Activated CD4-positive, alpha-beta memory T cell treated with anti-CD3 and anti-CD28 coated beads for 36 hours (primary cell): ENCODE measurements around the gene CCDC60. TPM values are rescaled to one million over a fixed set of nuclear protein-coding genes. Genes with fewer than 3 reads are reported as not detected.

ENCODE experiments used
- CTCF ChIA-PET: fragments of 350-600 bp; sonication (Branson Sonifier 250); formaldehyde crosslinking; loops from one replicate; lab custom pipeline; 2021; ENCODE audit warnings: antibody characterized with exemption, inconsistent platforms; lab: Charles Lee
- POLR2A ChIA-PET: fragments of 350-600 bp; sonication (Branson Sonifier 250); formaldehyde crosslinking; loops from one replicate; lab custom pipeline; 2021; ENCODE audit warnings: antibody characterized with exemption; lab: Charles Lee
- DNase-seq: peaks from one replicate; pipeline ENCODE4 v3.0.0-alpha.2; 2020
- H3K27ac Mint-ChIP-seq: one replicate; pipeline ENCODE4 v1.8.0; 2021; ENCODE audit warnings: mixed read lengths
- H3K27me3 Mint-ChIP-seq: one replicate; pipeline ENCODE4 v1.8.0; 2021; ENCODE audit warnings: mixed read lengths
- H3K36me3 Mint-ChIP-seq: one replicate; pipeline ENCODE4 v1.8.0; 2021; ENCODE audit warnings: mixed read lengths
- H3K4me1 Mint-ChIP-seq: one replicate; pipeline ENCODE4 v1.8.0; 2021; ENCODE audit warnings: low read depth, mixed read lengths
- H3K4me3 Mint-ChIP-seq: one replicate; pipeline ENCODE4 v1.8.0; 2021; ENCODE audit warnings: mild to moderate bottlenecking, mixed read lengths
- H3K9me3 Mint-ChIP-seq: one replicate; pipeline ENCODE4 v1.8.0; 2021; ENCODE audit warnings: mixed read lengths
- intact Hi-C: fragments of 100-400 bp; cut with micrococcal nuclease; formaldehyde crosslinking; loops from one replicate; pipeline ENCODE4 v1.15.1; 2023
- total RNA-seq, 2 experiments: library from RNA; stranded (reverse); gene quantifications; one replicate each; pipeline ENCODE4 v1.2.3, GENCODE V29; 2021

Gene CCDC60, protein sequence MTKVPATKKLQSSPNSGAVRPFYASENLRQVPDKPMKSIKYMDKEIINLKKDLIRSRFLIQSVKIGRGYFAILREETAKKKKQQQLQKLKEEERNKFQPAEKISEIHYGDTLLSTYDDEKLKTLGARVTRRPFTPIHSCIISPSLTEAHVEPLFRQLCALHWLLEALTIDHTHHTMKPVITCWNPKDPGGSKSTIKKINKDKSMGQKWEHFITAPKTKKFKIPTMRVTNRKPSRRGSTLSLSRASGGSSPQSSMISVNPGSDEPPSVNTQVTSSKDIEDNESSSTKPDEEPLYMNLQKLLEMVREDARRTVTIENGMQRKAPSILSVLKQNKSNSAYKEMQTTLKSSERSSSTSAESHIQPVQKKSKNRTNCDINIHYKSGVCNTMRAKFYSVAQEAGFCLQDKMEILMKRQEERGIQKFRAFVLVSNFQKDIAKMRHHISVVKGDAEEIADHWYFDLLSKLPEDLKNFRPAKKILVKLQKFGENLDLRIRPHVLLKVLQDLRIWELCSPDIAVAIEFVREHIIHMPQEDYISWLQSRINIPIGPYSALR
- not detected for total RNA-seq

DNA sequence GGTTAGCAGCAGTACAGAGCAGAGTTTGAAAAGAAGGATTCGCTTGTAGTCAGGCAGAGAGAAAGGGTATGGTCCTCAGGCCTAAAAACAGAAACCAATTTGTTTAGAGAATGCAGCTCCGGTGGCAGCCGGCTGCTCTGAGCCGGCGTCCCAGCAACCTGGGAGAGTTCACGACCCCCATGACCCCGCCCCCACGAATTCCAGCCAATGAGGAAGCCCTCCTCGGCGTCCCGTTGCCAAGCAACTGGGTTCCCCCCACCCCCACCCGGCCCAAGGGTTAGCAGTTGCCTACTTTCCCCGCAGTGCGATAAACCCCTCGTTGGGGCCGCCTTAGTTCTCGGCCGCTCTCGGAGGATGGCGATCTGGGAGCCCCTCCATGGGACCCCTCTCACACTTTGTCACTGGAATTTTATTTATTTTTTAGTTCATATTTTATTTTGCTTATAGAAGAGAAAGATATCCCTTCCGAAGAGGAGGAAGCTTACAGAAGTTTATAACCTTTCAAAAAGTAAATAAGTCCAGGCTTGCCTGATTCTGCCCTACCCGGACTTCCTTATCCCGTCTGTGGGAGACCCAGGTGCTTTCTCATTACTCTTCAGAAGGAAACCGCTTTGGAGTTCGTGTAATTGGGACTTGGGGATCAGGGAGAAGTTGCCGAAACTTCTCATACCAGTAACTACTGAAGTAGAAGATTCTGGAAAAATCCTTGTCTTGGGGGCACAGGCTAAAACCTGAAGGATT is at the start of gene CCDC60:
CCDC60 (plus strand) TSS at position 300 of the 741 bp plus-strand sequence. CDS start 448 bp downstream, outside the sequence.
- Mint-ChIP-seq H3K9me3 (no peaks in the 10 kb centered on the region), H3K36me3 (no peaks in the 10 kb centered on the region), H3K4me1 (no peaks in the 10 kb centered on the region), H3K27ac (no peak within 1 kb of the TSS), H3K27me3 (peaks cover 13% of the 10 kb centered on the region), H3K4me3 (no peak within 1 kb of the TSS)
- POLR2A ChIA-PET = no interaction called here
- no peak for DNase-seq
- intact Hi-C loops = no loop called here
- CTCF ChIA-PET = no interaction called here

GRCh38 chr12:119288576-119288975 is 46.0 kb upstream of the CCDC60 start:
- Mint-ChIP-seq H3K27ac (no peak overlapping the region), H3K9me3 (no peaks in the 10 kb centered on the region), H3K4me1 (no peaks in the 10 kb centered on the region), H3K36me3 (no peaks in the 10 kb centered on the region), H3K4me3 (no peak overlapping the region), H3K27me3 (no peaks in the 10 kb centered on the region)
- ChIA-PET CTCF (interaction anchor here (0.6 kb wide), 1 partner anchor 27 kb away, joined by 3 read pairs; no protein-coding TSS in a partner anchor), POLR2A (no interaction called here)
- intact Hi-C loops = no loop called here
- DNase-seq = no peak

GRCh38 chr12:119292893-119293630 is 41.5 kb upstream of the CCDC60 start:
- no peak overlapping the region for H3K27ac Mint-ChIP-seq
- ChIA-PET CTCF (no interaction called here), POLR2A (no interaction called here)
- H3K36me3 Mint-ChIP-seq = no peaks in the 10 kb centered on the region
- DNase-seq = no peak
- H3K27me3 Mint-ChIP-seq = no peaks in the 10 kb centered on the region
- H3K4me1 Mint-ChIP-seq = no peaks in the 10 kb centered on the region
- intact Hi-C loops = no loop called here
- H3K4me3 Mint-ChIP-seq = no peak overlapping the region
- H3K9me3 Mint-ChIP-seq = no peaks in the 10 kb centered on the region

GRCh38 chr12:119294211-119294610 is 40.3 kb upstream of the CCDC60 start:
- intact Hi-C loops = no loop called here
- Mint-ChIP-seq H3K27ac (no peak overlapping the region), H3K4me1 (no peaks in the 10 kb centered on the region), H3K9me3 (no peaks in the 10 kb centered on the region), H3K27me3 (no peaks in the 10 kb centered on the region), H3K36me3 (no peaks in the 10 kb centered on the region), H3K4me3 (no peak overlapping the region)
- DNase-seq = no peak
- POLR2A ChIA-PET = no interaction called here
- CTCF ChIA-PET = no interaction called here

DNA sequence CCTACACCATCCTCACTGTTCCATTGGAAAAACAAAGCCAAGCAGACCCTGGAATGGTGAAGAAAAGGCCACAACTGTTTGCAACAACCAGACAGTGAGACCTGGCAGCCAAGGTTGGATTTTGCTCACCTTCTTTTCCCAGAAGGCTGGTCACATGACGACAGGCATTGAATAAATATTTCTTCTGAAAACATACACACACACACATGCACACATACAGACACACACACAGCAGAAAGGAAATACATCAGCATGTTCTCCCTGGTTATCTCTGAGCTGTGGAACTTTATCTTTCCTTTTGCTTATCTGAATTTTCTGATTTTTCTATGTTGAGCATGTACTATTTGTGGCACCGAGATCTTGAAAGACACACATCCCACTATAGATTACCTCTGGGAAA is 38.0 kb upstream of the CCDC60 start:
- H3K27ac Mint-ChIP-seq = no peak overlapping the region
- H3K36me3 Mint-ChIP-seq = no peaks in the 10 kb centered on the region
- H3K4me3 Mint-ChIP-seq = no peak overlapping the region
- intact Hi-C loops = no loop called here
- no peaks in the 10 kb centered on the region for H3K9me3 Mint-ChIP-seq
- no peaks in the 10 kb centered on the region for H3K27me3 Mint-ChIP-seq
- no peak for DNase-seq
- CTCF ChIA-PET = no interaction called here
- POLR2A ChIA-PET = no interaction called here
- no peaks in the 10 kb centered on the region for H3K4me1 Mint-ChIP-seq

DNA sequence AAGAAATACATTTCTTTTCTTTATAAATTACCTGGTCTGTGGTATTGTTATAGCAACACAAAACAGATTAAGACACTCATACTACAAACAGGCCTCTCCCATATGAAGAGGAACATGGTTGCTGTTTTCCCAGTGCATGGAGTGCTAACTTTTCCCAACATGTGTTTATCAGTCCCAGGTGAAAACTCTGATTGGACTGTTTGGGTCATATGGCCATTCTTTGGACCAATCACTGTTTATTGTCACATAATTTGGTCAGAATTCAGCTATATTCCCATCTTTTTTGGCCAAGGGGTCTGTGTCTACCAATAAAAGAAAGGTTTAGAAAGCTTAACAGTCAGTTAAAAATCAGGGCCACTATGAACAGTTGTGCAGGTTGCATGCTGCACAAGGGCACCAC is 35.4 kb upstream of the CCDC60 start:
- ChIA-PET CTCF (no interaction called here), POLR2A (no interaction called here)
- no peaks in the 10 kb centered on the region for H3K36me3 Mint-ChIP-seq
- no peaks in the 10 kb centered on the region for H3K4me1 Mint-ChIP-seq
- H3K27me3 Mint-ChIP-seq = no peaks in the 10 kb centered on the region
- no peaks in the 10 kb centered on the region for H3K9me3 Mint-ChIP-seq
- H3K27ac Mint-ChIP-seq = no peak overlapping the region
- intact Hi-C loops = no loop called here
- H3K4me3 Mint-ChIP-seq = no peak overlapping the region
- no peak for DNase-seq

DNA sequence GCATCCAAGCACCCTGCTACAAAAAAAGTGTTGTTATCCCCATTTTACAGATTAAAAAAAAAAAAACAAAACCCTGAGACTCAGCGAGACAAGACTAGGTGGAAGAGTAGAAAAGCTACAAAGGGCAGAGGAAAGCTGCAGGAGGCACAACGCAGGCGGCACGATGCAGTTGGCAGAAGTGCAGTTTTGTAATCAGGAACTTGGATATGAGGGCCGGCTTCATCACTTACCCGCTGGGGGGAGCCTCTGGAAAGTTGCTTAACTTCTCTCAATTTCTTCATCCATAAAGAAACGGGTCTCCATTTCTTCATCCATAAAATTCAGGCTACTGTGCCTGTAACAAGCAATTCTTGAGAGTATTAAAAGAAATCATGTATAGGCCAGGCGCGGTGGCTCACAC is 33.1 kb upstream of the CCDC60 start:
- no peaks in the 10 kb centered on the region for H3K36me3 Mint-ChIP-seq
- no peak overlapping the region for H3K4me3 Mint-ChIP-seq
- no peaks in the 10 kb centered on the region for H3K27me3 Mint-ChIP-seq
- no peaks in the 10 kb centered on the region for H3K4me1 Mint-ChIP-seq
- no peaks in the 10 kb centered on the region for H3K9me3 Mint-ChIP-seq
- no peak for DNase-seq
- intact Hi-C loops = no loop called here
- CTCF ChIA-PET = no interaction called here
- POLR2A ChIA-PET = no interaction called here
- H3K27ac Mint-ChIP-seq = no peak overlapping the region

- POLR2A ChIA-PET = no interaction called here
- intact Hi-C loops = no loop called here
- Mint-ChIP-seq H3K4me1 (no peaks in the 10 kb centered on the region), H3K27ac (no peak overlapping the region), H3K9me3 (no peaks in the 10 kb centered on the region), H3K4me3 (no peak overlapping the region), H3K36me3 (no peaks in the 10 kb centered on the region), H3K27me3 (no peaks in the 10 kb centered on the region)
- no peak for DNase-seq
- CTCF ChIA-PET = no interaction called here
Observed at GRCh38 chr12:119302451-119303080, 32.0 kb upstream of the CCDC60 start.

DNA sequence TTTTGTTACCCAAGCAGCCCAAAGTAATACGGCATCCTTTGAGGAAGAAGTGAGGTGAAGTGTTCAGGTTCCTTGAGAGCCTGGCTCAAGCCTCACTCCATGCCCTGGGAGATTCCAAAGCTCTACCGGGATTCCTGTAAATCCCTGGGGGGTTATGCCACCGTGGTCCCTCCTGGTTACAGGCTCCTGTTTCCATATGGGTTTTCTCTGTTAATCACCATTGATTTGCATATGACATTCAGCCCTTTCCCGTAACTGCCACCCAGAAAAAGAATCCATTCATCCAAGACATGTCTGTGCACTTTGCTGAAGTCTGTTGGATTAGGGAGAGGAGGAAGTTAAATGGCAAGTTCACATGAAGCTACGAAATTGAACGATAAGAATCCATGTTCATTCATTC is 27.9 kb upstream of the CCDC60 start:
- Mint-ChIP-seq H3K4me1 (no peaks in the 10 kb centered on the region), H3K27me3 (no peaks in the 10 kb centered on the region), H3K27ac (no peak overlapping the region), H3K36me3 (no peaks in the 10 kb centered on the region), H3K9me3 (no peaks in the 10 kb centered on the region), H3K4me3 (no peak overlapping the region)
- intact Hi-C loops = no loop called here
- ChIA-PET CTCF (no interaction called here), POLR2A (no interaction called here)
- no peak for DNase-seq

- intact Hi-C loops = no loop called here
- POLR2A ChIA-PET = no interaction called here
- Mint-ChIP-seq H3K4me1 (no peaks in the 10 kb centered on the region), H3K4me3 (no peak overlapping the region), H3K9me3 (no peaks in the 10 kb centered on the region), H3K27me3 (no peaks in the 10 kb centered on the region), H3K27ac (no peak overlapping the region), H3K36me3 (no peaks in the 10 kb centered on the region)
- DNase-seq = no peak
- CTCF ChIA-PET = no interaction called here
Observed at GRCh38 chr12:119307747-119308146, 26.8 kb upstream of the CCDC60 start.

- Mint-ChIP-seq H3K27ac (no peak overlapping the region), H3K4me1 (no peaks in the 10 kb centered on the region)
- intact Hi-C loops = no loop called here
Observed at GRCh38 chr12:119308708-119309456, 25.6 kb upstream of the CCDC60 start.

More at GRCh38 chr12:119308708-119309456, 25.6 kb upstream of the CCDC60 start:
- Mint-ChIP-seq H3K27me3 (no peaks in the 10 kb centered on the region), H3K4me3 (no peak overlapping the region), H3K9me3 (no peaks in the 10 kb centered on the region), H3K36me3 (no peaks in the 10 kb centered on the region)
- ChIA-PET POLR2A (no interaction called here), CTCF (no interaction called here)
- no peak for DNase-seq
